IPS DF 19.7 (cell line): ENCODE data around the gene CPLANE2.
"Not testable (repeated sequence)": the region's sequence is repeated elsewhere in the genome, so short reads cannot be mapped to it uniquely, and the experiment has no call there.

Experiments used
- DNase-seq: peaks from one replicate; pipeline ENCODE4 v3.0.0-alpha.2; 2013; ENCODE audit warnings: low read depth, low spot score

CPLANE2 gene

DNA sequence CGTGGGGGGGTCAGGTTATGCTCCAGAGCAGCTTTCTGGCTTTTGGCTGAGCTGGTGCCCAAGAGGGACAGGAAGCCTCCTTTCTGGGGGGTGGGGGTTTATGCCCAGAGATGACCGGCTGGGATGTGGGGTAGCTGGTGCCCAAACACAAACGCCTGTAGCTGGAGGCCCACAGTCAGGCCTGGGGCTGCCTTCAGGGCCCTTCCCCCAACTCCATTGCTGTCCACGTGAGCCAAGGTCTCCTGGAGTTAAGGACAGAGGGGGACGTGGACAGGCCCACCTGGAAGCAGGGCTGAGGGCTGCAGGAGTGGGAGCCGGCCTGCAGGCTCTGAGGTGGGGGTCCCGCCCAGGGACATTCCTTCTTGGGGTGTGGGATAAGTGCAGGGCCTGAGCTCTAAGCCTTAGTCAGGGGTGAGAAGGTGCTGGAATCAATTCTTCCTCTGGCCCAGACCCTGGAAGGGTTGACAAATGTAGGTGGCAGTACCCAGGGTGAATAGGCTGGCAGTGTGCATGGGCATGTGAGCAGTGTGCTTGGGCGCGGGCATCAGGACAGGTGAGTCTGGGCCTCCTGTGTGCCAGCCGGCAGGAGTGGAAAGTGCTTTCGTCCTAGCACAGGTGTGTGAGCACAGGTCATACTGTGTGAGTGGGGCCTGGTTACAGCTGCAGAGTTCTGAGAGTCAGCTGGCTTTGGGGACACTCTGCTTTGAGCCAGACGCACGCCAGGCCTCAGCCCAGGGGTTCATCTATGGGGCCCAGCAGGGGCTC lies 6.8 kb downstream of the CPLANE2 start:
- no peak for DNase-seq

DNA sequence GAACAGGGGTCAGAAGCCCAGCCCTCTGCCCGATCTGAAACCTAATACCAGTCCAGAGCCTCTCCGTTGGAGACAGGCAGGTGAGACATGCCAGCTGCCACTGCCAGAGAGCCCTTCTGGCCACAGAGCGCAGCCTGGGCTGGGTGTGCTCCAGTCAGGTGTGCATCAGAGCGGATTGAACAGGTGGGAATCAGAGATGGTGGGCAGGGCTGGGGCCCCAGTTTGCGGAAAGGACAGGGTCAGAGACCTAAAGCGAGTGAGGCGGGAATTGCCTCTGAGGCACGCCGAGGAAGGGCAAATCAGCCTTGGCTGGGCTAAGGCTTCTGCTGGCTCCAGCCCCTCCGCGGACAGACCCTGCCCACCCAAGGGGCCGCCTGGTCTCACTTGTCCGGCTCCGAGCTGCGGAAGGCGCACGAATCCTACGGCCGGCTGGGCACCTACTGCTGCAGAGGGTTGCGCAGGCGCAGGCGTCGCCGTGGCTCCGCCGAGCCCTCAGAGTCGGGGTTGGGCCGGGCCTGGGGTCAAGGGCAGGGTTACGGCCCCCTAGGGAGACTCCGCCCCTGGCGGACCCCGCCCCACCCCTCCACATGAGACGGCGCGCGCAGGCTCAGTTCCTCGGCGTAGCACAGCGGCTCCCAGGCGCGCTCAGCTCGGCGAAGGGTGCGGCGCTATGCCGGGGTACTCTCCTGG lies 10.3 kb downstream of the CPLANE2 start:
- DNase-seq, result no peak

DNA sequence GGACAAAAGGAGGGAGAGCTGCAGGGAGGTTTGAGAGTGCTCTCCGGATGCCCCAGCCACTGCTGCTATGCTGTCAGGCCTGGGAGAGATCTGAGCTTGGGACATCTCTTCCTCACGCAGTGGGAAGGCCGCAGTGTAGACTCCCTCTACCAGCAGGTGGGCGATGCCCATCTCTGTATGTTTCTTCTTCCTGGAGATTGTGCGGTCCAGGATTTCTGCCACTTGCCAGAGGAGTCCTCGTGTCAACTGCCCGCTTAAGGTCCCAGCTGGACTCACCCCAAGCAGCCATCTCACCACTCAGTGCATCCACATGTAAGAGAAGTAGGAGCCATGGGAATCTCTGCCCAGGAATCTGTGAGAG lies 10.9 kb downstream of the CPLANE2 start:
- DNase-seq, result no peak

DNA sequence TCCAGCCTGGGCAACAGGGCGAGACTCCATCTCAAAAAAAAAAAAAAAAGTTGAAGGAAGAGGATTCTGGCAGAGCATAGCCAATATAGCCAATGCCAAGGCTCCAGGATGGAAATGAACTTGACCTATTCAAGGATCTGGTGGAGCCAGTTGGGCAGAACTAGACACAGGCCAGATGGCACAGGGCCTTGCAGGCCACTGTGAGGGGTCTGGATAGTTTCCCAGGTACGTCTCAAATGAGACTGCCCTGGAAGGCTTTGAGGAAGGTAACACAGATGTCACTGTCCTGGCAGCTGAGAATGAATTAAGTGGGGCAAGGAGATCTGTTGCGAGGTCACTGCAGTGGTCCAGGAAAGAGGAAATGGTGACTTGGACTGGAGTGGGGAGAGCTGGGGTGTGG lies 12.5 kb downstream of the CPLANE2 start:
- DNase-seq, result no peak

DNA sequence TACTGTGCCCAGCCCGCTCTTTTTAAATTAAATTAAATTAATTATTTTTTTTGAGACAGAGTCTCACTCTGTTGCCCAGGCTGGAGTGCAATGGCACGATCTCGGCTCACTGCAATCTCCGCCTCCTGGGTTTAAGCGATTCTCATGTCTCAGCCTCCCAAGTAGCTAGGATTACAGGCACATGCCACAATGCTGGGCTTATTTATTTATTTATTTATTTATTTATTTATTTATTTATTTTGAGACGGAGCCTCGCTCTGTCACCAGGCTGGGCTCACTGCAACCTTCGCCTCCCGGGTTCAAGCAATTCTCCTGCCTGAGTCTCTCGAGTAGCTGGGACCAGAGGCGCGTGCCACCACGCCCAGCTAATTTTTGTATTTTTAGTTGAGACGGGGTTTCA lies 14.3 kb downstream of the CPLANE2 start:
- DNase-seq, result not testable (repeated sequence)

DNA sequence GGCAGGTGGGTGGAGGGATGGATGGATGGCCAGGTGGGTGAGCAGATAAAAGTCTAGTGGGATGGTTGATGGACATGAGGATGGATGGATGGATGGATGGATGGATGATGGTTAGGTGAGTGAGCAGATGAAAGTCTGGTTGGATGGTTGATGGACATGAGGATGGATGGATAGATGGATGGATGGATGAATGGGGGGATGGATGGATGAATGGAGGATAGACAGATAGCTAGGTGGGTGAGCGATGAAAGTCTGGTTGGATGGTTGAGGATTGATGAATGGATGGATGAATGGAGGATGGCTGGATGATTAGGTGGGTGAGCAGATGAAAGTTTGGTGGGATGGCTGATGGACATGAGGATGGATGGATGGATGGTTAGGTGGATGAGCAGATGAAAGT lies 15.5 kb downstream of the CPLANE2 start:
- DNase-seq, result no peak

DNA sequence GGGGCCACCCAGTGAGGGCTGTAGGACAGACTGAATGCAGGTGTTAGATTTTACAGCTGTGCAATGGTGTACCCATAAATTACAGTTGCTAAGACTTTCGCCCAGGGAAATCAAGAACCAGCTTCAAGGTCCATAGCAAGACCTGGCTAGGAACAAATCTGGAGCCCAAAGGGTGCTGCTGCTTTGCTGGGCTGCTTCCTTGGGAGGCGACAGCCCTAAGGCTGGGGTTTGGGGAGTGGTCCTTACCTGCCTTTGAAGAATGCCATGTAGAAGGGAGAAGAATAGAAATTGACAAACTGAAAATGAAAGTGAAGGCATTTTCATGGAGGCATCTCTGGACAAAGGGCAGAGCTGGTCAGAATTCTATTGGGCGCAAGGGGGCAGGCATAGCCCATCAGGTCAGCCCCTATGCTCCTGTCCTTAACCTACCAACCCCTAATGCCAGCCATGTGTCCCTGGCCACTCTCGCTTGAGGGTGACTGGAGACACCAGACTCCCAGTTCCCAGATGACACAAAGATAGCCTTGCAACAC lies 16.9 kb downstream of the CPLANE2 start:
- DNase-seq, result no peak

DNA sequence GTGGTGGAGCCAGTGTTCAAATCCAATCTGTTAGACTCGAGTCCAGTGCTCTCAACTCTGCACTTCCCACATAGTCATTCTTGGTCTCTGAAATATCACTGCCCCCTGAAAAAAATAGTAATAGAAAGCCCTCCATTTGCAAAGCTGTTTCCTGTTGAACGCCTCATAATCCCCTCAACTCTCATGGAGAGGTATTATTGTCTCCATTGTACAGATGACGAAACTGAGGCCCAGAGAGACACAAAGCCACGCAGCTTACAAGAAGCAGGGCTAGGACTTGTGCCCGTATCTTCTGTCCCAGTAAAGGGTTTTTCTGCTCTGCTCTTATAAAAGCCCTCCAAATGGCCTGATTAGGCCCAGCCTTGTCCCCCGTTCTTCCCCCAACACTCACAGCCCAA lies 18.3 kb downstream of the CPLANE2 start:
- no peak for DNase-seq

DNA sequence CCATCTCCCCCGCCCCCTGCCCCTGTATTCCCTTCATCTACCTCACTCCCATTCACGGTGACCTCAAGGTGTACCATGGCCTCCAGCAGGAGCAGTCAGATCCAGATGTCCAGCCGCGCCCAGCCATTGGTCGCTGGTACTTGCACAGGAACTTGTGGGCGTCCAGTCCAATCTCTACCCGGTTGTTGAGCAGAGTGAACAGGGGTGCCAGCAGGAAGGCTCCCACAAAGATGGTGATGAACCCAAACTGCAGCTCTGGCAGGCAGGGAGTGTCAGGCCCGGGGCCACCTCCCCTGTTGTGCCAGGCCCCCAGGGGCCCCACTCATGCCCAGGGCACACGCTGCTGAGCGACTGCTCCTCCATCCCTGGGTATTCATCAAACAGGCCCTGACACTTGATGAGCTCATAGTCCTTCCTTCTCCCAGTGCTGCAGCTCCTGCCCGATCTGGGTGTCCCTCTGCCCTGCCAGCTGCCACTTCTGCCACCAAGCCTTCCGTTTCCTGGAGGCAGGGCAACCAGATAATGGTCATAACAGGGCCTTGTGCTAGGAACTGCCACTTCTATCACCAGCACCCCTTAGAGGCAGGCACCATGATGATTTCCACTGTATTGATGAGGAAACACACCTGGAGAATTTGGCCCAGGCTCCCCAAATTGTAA lies 18.8 kb downstream of the CPLANE2 start:
- no peak for DNase-seq

DNA sequence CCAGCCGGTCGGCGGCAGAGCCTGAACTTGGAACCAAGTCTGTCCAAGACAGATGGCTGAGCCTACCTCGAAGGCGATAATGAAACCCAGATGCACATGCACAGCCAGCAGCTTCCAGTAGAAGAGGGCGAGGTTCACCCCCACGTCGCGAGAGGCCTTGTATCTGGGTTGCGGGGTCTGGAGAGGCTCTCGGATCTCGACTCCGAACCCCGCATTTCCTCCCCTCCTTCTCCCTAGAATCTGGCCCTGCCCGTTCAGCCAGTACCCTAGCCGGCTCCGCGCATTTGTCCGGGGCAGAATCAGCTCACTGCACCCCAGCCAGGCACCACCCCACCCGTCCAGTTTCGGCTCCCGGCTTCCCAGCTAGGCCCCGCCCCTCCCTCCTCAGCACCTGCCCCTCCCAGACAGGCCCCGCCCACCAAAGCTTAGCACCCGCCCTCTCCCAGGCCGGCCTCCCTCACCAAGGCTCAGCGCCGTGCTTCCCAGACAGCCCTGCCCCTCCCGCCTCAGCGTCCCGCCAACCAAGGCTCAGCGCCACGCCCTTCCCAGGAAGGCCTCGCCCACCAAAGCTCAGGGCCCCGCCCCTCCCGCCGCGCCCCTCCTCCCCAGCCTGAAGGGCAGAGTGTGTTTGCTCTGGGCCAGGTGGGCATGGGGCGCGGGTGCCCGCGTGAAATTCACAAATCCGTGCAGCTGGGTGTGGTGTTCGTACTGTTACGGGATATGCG lies 19.8 kb downstream of the CPLANE2 start:
- no peak for DNase-seq

DNA sequence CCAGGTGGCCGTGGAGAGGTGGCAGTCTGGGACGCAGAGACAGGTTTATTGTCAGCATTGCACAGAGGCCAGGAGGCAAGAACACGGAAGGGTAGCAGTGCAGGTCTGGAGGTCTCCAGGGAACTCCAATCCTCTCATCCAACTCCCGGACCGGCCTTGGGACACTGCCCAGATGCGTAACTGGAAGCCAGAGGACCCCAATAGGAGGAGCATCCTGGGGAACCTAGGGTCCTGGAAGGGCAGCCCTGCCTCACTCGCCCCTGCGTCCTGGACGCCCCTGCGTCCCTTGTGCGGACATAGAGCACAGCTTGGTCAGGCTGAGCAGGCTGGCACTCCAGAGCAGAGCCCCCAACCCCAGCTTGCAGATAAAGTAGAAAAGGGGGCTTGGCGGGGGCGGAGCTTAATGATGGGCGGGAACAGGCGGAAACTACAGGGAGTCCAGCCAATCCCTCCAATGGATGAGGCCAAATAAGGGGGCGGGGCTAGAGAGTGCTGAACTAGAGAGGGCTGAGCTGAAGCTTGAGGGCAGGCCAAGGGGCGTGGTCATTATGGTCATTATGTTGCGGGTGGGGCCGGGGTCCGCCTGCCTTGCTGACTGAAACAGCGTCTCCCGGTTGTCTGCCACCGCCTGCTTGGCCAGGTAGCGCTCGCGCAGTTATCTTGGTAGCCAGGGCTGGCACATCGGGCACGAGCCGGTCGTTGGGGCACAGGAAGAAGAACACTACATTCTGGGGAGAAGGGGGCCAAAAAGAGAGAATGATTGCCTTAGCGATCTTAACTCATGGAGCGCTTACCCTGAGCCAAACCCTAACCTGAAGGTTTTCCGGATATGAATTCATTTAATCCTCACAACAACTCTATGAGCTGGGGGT lies 20.9 kb downstream of the CPLANE2 start:
- DNase-seq, result peak; percentile 88

DNA sequence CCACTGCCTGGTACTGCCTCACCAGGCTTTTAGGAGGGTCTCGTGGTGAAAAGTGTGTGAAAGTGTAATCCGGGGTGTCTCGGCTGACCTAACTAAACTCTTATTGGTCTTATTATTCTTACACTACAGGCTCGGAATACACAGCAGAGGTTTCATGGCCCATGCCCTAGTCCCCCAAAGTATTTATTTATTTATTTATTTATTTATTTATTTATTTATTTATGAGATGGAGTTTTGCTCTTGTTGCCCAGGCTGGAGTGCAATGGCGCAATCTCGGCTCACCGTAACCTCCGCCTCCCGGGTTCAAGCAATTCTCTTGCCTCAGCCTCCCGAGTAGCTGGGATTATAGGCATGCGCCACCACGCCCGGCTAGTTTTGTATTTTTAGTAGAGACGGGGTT lies 21.7 kb downstream of the CPLANE2 start:
- DNase-seq, result not testable (repeated sequence)

DNA sequence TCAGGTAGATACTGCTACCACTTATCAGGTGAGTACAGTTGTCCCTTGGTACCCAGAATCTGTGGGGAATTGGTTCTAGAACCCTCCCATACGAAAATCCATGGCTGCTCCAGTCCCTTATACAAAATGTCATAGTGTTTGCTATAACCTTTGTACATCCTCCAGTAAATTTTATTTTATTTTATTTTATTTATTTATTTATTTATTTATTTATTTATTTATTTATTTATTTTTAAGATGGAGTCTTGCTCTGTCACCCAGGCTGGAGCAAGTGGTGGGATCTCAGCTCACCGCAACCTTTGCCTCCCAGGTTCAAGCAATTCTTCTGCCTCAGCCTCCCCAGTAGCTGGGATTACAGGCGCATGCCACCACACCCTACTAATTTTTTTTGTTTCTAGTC lies 23.4 kb downstream of the CPLANE2 start:
- DNase-seq, result not testable (repeated sequence)

DNA sequence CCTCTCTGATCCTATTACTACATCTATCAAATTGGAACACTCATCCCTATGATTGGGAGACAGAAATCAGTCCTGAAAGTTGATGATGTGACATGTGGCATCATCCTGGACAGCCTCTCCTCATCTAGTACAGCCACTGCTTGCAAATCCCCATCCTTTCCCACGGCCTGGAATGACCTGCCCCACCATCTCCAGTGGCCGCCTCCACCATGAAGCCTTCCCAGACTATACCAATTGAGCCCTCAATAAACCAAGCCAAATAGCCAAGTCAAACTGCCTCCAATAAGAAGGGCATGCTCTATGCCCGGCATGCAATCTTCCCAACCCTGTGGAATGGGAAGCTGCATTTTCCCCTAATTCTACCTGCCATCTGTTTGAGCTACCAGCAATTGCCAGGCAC lies 24.0 kb downstream of the CPLANE2 start:
- no peak for DNase-seq

DNA sequence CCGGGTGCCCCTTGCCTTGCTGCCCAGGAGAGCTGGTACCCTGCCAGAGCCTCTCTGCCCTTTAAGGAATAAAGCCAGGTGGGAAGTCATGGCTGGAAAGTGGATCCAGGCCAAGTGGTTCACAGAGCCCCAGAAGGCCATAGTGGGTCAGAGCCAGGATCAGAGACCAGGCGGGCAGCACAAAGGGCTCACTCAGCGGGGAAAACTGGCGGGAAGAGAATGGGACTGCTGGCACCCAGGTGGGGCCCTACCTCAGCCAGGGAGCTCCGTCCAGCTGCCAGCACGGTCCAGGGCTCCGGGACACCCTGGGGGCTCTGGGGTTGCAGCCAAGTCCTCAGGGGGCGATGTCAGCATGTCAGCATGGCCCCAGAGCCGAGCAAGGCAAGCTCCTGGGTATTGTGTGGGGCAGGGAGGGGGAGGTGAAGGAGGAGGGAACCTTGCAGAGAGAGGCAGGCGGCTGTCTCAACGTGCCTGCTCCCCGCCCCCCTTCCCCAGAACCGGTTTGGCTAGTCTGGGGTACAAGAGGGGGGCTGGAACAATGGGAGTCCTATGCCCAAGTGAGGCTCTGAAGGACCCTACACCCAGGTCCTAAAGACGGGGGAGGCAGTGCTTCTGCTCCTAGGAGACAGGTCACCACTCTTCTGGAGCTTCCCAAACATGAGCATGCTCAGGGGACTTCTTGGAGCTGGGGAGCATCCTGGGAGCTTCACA lies 24.6 kb downstream of the CPLANE2 start, which contains the start of gene ARHGEF19:
Gene ARHGEF19 (minus strand): TSS at position 402 of the 711 bp plus-strand sequence. CDS start 3,598 bp downstream, outside the sequence.
- no peak for DNase-seq

DNA sequence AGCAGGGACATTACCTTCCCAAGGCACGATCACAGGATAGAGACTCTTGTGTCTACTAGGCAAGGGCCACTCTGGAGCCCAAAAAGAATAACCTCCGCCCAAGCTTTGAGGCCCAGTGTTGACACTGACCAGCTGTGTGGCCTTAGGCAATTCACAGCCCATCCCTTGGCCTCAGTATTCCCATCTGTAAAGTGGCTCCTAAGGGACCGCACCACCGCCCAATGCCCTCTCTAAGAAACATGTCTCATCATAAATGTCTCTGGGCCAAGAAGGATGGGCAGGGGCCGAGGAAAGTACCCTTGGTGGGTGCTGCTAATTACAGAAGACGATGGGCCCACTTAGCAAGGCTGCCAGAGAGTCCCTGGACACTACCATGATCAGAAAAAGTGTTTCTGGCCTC lies 25.2 kb downstream of the CPLANE2 start:
- no peak for DNase-seq

DNA sequence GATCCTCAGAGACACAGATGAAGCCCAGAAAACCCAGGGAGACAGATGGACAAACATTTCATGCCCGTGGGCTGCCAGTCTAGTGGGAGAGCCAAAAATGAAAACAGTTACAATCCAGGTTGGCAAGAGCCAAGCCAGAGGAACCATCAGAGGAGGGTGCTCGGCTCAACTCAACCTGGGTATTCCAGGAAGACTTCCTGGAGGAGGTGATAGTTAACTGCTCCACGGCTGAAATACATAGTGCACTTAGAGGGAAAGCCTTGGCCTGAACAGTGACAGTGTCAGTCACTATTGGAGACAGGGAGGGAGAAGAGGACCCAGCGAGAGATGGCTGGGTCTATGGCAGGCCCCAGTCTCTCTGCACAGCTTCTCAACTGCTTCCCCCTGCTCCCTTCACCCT lies 26.4 kb downstream of the CPLANE2 start:
- DNase-seq, result no peak

DNA sequence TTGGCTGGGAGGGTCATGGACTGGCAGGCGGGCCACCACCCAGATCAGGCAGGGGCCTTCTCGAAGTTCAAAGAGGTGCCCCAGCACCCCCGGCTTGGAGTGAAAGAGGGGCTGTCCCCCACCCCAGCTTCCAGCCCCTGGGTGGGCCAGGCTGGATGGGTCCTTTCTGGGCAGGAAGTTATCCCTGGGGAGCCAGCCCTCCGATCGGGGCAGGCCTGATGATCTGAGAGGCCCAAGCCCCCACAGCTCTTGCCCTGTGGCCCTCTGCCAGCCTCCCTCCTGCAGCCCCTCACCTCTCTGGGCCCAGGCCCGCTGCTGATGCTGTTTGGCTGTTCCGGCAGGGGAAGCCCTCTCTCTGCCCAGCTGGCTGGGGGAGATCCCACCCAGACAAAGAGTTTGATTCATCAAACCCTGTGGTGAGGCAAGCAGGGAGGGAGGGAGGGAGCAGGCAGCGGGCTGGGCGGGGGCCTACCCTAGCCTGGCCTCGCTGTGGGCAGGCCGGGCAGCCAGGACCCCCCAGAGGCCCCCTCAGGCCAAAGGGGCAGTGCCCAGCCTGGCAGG lies 27.1 kb downstream of the CPLANE2 start:
- no peak for DNase-seq

DNA sequence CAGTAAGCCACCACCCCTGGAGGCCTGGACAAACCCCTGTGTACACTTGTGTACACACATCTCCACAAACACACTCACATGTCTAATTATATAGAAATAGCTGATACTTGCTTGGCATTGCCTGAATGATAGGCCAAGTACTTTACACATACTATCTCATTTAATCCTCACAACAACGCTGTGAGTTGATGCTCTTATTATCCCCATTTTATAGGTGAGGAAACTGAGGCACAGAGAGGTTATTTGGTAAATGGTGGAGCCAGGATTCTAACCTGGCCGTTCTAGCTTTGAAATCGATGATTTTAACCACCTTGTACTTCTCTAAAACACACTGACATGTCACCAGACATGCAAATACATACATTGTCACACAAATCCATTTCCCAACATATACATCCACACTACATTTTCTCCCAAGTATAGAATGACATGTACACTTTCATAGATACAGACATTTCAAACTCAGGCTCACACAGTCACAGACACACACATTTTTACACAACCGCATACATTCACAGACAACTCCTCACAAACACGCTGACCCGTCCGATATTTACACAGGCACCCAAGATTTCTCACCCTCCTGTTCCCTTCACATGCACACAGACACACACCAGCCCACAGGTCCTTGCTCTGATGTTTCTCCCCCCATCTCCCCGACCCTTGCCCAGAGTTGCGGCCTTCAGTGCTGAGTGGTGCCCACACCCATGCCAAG lies 27.7 kb downstream of the CPLANE2 start:
- DNase-seq, result no peak
